ENCODE data around the gene DLG2. TPM values are rescaled to one million over a fixed set of nuclear protein-coding genes. Genes with fewer than 3 reads are reported as not detected.

Gene DLG2
- total and polyA plus RNA-seq, 11 donors = 2.4 to 13.9 (median 7.1) TPM

DNA sequence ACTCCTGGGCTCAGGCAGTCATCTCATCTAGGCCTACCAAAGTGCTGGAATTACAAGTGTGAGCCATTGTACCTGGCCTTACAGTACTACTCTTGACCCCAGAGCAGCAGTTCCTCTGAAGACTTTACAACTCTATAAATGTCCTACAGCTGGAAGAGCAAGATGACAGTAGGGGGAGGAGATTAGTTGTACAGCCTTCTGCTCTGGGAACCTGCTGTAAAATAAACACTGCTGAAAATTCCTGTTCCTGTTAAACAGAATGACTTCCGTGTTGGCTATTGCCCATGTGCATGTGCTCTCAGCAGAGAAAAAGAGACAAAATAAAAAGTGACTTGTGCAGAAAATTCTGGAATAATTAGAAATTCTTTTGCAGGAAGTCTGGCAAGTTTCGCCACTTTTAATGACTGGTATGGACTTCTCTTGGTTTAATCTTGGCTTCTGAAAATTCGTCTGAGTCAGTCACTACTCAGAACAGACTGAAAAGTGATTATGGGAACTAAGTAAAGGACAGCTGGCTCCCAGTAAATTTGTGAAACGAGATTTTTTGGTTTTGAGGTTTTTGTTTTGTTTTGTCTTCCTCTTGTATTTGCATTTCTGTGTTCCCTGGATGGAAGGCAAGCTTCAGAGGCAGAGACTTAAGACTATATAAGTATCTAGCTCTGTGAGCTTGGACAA is 955.7 kb downstream of the DLG2 start:
- WGBS, 4 donors = 54 to 69% (median 62%) methylated on average over 4 of the region's 4 CpGs

GRCh38 chr11:84663731-84664130 is 963.4 kb downstream of the DLG2 start:
- H3K27me3 ChIP-seq = no peaks in the 10 kb centered on the region
- no peak for DNase-seq
- 75 to 83% (median 79%) methylated on average over 3 of the region's 3 CpGs for WGBS, 4 donors
- ATAC-seq = no peak
- peaks cover 0 to 3% (median 0%) of the 10 kb centered on the region in 12 donors for H3K4me1 ChIP-seq
- no peaks in the 10 kb centered on the region for H3K9me3 ChIP-seq
- no peak for TF ChIP-seq CTCF (IDR thresholded peaks at IDR 0.05)
- H3K4me3 ChIP-seq = no peak overlapping the region
- no peak overlapping the region for H3K27ac ChIP-seq
- intact Hi-C loops (cut with DNase I) = loop anchor here in 1 of 10 donors (10.0 kb wide), 1 partner anchor 61 kb away; no protein-coding TSS in a partner anchor
- no peaks in the 10 kb centered on the region for H3K36me3 ChIP-seq

More for the DNA sequence above, 955.7 kb downstream of the DLG2 start:
- Histone ChIP-seq H3K27ac (no peak overlapping the region), H3K27me3 (no peaks in the 10 kb centered on the region), H3K36me3 (no peaks in the 10 kb centered on the region), H3K9me3 (no peaks in the 10 kb centered on the region), H3K4me3 (no peak overlapping the region), H3K4me1 (peaks cover 0 to 4% (median 0%) of the 10 kb centered on the region in 12 donors)
- no peak for ATAC-seq
- no peak for DNase-seq
- TF ChIP-seq POLR2A (IDR thresholded peaks at IDR 0.05) (no peak), CTCF (IDR thresholded peaks at IDR 0.05) (no peak)
- intact Hi-C loops (cut with DNase I) = no loop called here

GRCh38 chr11:84660257-84660977 is 966.7 kb downstream of the DLG2 start:
- Histone ChIP-seq H3K9me3 (peaks cover 0 to 3% (median 0%) of the 10 kb centered on the region in 12 donors), H3K4me1 (peaks cover 0 to 3% (median 0%) of the 10 kb centered on the region in 12 donors), H3K36me3 (no peaks in the 10 kb centered on the region), H3K27ac (no peak overlapping the region), H3K4me3 (no peak overlapping the region), H3K27me3 (no peaks in the 10 kb centered on the region)
- no peak for DNase-seq
- no peak for TF ChIP-seq CTCF (IDR thresholded peaks at IDR 0.05)
- TF ChIP-seq POLR2A (IDR thresholded peaks at IDR 0.05) = no peak
- WGBS, 4 donors = 78 to 86% (median 85%) methylated on average over 3 of the region's 3 CpGs
- ATAC-seq = peak; percentile 32 to 76 (median 60)
- intact Hi-C loops (cut with DNase I) = loop anchor here in 1 of 10 donors (10.0 kb wide), 1 partner anchor 64 kb away; no protein-coding TSS in a partner anchor

GRCh38 chr11:84655712-84656111 is 971.4 kb downstream of the DLG2 start:
- Histone ChIP-seq H3K4me3 (no peak overlapping the region), H3K27ac (no peak overlapping the region), H3K36me3 (no peaks in the 10 kb centered on the region), H3K27me3 (no peaks in the 10 kb centered on the region), H3K9me3 (peaks cover 0 to 3% (median 0%) of the 10 kb centered on the region in 12 donors), H3K4me1 (peaks cover 0 to 3% (median 0%) of the 10 kb centered on the region in 12 donors)
- intact Hi-C loops (cut with DNase I) = loop anchor here in 1 of 10 donors (10.0 kb wide), 1 partner anchor 61 kb away; no protein-coding TSS in a partner anchor
- ATAC-seq = no peak
- DNase-seq = no peak
- WGBS, 4 donors = 76 to 95% (median 78%) methylated on average over 1 of the region's 1 CpG
- no peak for TF ChIP-seq CTCF (IDR thresholded peaks at IDR 0.05)
